ENCODE measurements around the gene USP53.
"Not testable (repeated sequence)": the region's sequence is repeated elsewhere in the genome, so short reads cannot be mapped to it uniquely, and the experiment has no call there.

Gene USP53

GRCh38 chr4:119229908-119230687 is 17.6 kb downstream of the USP53 start:
- DNase-seq, result no peak

GRCh38 chr4:119231491-119231890 is 19.0 kb downstream of the USP53 start:
- no peak for DNase-seq

- DNase-seq, result no peak
Measured at GRCh38 chr4:119232286-119232685, 19.8 kb downstream of the USP53 start.

GRCh38 chr4:119233191-119233590 is 20.7 kb downstream of the USP53 start:
- no peak for DNase-seq

- DNase-seq, result no peak
Measured at GRCh38 chr4:119233750-119234149, 21.2 kb downstream of the USP53 start.

- no peak for DNase-seq
Measured at GRCh38 chr4:119237201-119237600, 24.7 kb downstream of the USP53 start.

GRCh38 chr4:119237642-119238041 is 25.1 kb downstream of the USP53 start:
- DNase-seq, result no peak

- no peak for DNase-seq
Measured at GRCh38 chr4:119238068-119238722, 25.7 kb downstream of the USP53 start.

- no peak for DNase-seq
Measured at GRCh38 chr4:119240128-119240527, 27.6 kb downstream of the USP53 start.

GRCh38 chr4:119240568-119240967 is 28.1 kb downstream of the USP53 start:
- no peak for DNase-seq

GRCh38 chr4:119242417-119242816 is 29.9 kb downstream of the USP53 start:
- no peak for DNase-seq

- no peak for DNase-seq
Measured at GRCh38 chr4:119243868-119244267, 31.4 kb downstream of the USP53 start.

- no peak for DNase-seq
Measured at GRCh38 chr4:119244344-119244743, 31.8 kb downstream of the USP53 start.

GRCh38 chr4:119244832-119245231 is 32.3 kb downstream of the USP53 start:
- no peak for DNase-seq

GRCh38 chr4:119246177-119246733 is 33.7 kb downstream of the USP53 start:
- no peak for DNase-seq

GRCh38 chr4:119251037-119251436 is 38.5 kb downstream of the USP53 start:
- DNase-seq, result not testable (repeated sequence)

GRCh38 chr4:119255223-119255622 is 42.7 kb downstream of the USP53 start:
- not testable (repeated sequence) for DNase-seq

- no peak for DNase-seq
Measured at GRCh38 chr4:119260528-119260927, 48.0 kb downstream of the USP53 start.

GRCh38 chr4:119261986-119262385 is 49.5 kb downstream of the USP53 start:
- no peak for DNase-seq

GRCh38 chr4:119264743-119265142 is 52.2 kb downstream of the USP53 start:
- DNase-seq, result no peak

GRCh38 chr4:119266153-119266552 is 53.6 kb downstream of the USP53 start:
- DNase-seq, result no peak

- DNase-seq, result no peak
Measured at GRCh38 chr4:119268466-119268865, 56.0 kb downstream of the USP53 start.

GRCh38 chr4:119271361-119272085 is 59.0 kb downstream of the USP53 start:
- no peak for DNase-seq

Data from right forelimb (tissue), 1 donor.